Measurements from ENCODE around the gene CYP4F22. TPM values are rescaled to one million over a fixed set of nuclear protein-coding genes. Genes with fewer than 3 reads are reported as not detected.
"Not testable (repeated sequence)": the region's sequence is repeated elsewhere in the genome, so short reads cannot be mapped to it uniquely, and the experiment has no call there.

CYP4F22 gene
- total RNA-seq, 1 experiment from 2014 or later, result not detected

- no peak for DNase-seq (ENCODE audit: low spot score)
These were observed 19.7 kb upstream of the CYP4F22 start for GRCh38 chr19:15488489-15489226.

GRCh38 chr19:15495151-15495550 is 13.2 kb upstream of the CYP4F22 start:
- DNase-seq (ENCODE audit: low spot score), result no peak

DNA sequence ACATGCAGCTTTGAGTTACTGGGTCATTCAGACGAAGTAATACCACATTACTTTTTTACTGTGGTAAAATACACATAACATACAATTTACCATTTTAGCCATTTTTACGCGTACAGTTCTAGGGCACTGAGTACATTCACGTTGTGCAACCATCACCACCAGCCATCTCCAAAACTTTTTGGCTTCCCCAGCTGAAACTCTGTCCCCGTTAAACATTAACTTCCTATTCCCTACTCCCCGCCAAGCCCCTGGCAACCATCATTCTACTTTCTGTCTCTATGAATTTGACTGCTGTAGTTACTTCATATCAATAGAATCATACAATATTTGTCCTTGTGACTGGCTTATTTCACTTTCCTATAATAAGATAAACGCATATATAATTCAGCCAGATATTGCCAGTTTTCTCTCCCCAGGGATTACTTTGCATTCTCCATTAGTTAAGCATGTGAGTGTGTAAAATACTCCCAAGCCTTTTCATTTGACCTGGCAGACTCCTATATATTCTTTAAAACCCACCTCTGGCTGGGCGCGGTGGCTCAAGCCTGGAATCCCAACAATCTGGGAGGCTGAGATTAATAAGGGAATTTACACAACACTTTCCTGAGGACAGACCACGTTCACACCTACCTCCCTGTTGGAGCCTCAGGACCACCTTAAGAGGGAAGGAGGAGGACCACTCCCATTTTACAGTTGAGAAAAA is 10.0 kb upstream of the CYP4F22 start:
- DNase-seq (ENCODE audit: low spot score), result no peak

GRCh38 chr19:15498910-15499309 is 9.4 kb upstream of the CYP4F22 start:
- no peak for DNase-seq (ENCODE audit: low spot score)

GRCh38 chr19:15501596-15501995 is 6.7 kb upstream of the CYP4F22 start:
- DNase-seq (ENCODE audit: low spot score), result no peak

GRCh38 chr19:15502264-15502663 is 6.1 kb upstream of the CYP4F22 start:
- no peak for DNase-seq (ENCODE audit: low spot score)

- no peak for DNase-seq (ENCODE audit: low spot score)
These were observed 2.2 kb upstream of the CYP4F22 start for GRCh38 chr19:15506074-15506571.

GRCh38 chr19:15507068-15508034 is 974 bp upstream of the CYP4F22 start:
- DNase-seq (ENCODE audit: low spot score), result no peak

- no peak for DNase-seq (ENCODE audit: low spot score)
These were observed 3.5 kb downstream of the CYP4F22 start for GRCh38 chr19:15511671-15512424.

- DNase-seq (ENCODE audit: low spot score), result not testable (repeated sequence)
These were observed 6.9 kb downstream of the CYP4F22 start for GRCh38 chr19:15515227-15515625.

DNA sequence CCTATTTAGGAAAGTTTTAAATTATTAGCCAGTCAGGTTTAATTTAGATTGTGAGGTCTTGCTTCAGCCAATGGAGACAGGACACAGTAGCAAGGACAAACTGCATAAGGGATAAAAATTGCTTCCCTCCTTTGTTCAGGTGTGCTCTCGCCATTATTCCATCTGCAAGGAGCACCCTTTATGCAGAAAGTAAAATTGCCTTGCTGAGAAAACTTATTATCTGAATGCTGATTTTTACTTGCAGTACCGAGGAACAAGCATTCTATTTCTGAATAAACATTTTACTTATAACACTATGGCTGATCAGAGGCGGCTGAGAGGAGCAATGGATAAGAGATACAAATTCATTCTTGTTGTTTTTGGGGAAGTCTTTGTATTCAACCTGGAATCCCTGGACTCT is 8.0 kb downstream of the CYP4F22 start:
- no peak for DNase-seq (ENCODE audit: low spot score)

GRCh38 chr19:15517778-15518177 is 9.5 kb downstream of the CYP4F22 start:
- DNase-seq (ENCODE audit: low spot score), result no peak

- no peak for DNase-seq (ENCODE audit: low spot score)
These were observed 11.2 kb downstream of the CYP4F22 start for GRCh38 chr19:15519433-15519976.

- DNase-seq (ENCODE audit: low spot score), result no peak
These were observed 16.5 kb downstream of the CYP4F22 start for GRCh38 chr19:15524781-15525180.

- no peak for DNase-seq (ENCODE audit: low spot score)
These were observed 17.0 kb downstream of the CYP4F22 start for GRCh38 chr19:15525291-15525690.

- no peak for DNase-seq (ENCODE audit: low spot score)
These were observed 18.1 kb downstream of the CYP4F22 start for GRCh38 chr19:15526408-15526807.

DNA sequence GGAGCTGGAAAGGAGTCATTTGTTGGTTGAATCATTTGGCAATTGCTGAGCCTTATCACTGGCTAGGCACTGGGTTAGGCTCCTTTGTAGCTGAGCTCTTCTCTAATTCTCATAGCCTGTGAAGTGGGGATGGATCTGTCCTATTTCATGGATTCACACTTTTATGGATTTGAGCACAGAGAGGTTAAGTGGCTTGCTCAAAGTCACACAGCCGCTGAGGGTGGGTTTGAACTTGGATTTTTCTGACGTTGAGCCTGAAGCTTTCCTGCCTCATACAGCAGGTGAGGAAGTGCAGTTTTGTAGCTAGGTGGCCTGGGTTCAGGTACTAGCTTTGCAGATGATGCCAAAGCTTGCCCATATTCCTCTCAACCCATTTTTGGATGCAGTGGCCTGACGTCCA is 19.4 kb downstream of the CYP4F22 start:
- no peak for DNase-seq (ENCODE audit: low spot score)

GRCh38 chr19:15529774-15530372 is 21.5 kb downstream of the CYP4F22 start:
- DNase-seq (ENCODE audit: low spot score), result no peak

- DNase-seq (ENCODE audit: low spot score), result peak; percentile 6
These were observed 24.6 kb downstream of the CYP4F22 start for GRCh38 chr19:15532779-15533521.

DNA sequence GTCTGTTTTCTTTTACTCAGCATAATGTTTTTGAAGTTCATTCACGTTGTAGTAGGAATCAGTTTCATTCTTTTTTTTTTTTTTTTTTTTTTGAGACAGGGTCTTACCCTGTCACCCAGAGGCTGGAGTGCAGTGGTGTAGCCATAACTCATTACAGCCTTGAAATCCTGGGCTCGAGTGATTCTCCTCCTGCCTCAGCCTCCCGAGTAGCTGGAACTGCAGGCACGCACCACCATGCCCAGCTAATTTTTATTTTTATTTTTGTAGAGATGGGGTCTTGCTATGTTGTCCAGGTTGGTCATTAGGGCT is 25.2 kb downstream of the CYP4F22 start:
- DNase-seq (ENCODE audit: low spot score), result not testable (repeated sequence)
